SW480 (cell line): ENCODE measurements around the gene EXOC4.
"Not testable (repeated sequence)": the region's sequence is repeated elsewhere in the genome, so short reads cannot be mapped to it uniquely, and the experiment has no call there.

Source experiments
- DNase-seq: peaks from one replicate; pipeline ENCODE4 v3.0.0-alpha.2; 2016; ENCODE audit warnings: low spot score

Gene EXOC4

GRCh38 chr7:133753513-133753912, 500.6 kb downstream of the EXOC4 start:
- no peak for DNase-seq

- no peak for DNase-seq
Observed at GRCh38 chr7:133754708-133755107, 501.8 kb downstream of the EXOC4 start.

GRCh38 chr7:133755901-133756300, 503.0 kb downstream of the EXOC4 start:
- no peak for DNase-seq

GRCh38 chr7:133761443-133761842, 508.6 kb downstream of the EXOC4 start:
- DNase-seq: no peak

- DNase-seq: no peak
Observed at GRCh38 chr7:133763076-133763640, 510.3 kb downstream of the EXOC4 start.

GRCh38 chr7:133769668-133770067, 516.8 kb downstream of the EXOC4 start:
- no peak for DNase-seq

- no peak for DNase-seq
Observed at GRCh38 chr7:133770863-133771492, 518.1 kb downstream of the EXOC4 start.

DNA sequence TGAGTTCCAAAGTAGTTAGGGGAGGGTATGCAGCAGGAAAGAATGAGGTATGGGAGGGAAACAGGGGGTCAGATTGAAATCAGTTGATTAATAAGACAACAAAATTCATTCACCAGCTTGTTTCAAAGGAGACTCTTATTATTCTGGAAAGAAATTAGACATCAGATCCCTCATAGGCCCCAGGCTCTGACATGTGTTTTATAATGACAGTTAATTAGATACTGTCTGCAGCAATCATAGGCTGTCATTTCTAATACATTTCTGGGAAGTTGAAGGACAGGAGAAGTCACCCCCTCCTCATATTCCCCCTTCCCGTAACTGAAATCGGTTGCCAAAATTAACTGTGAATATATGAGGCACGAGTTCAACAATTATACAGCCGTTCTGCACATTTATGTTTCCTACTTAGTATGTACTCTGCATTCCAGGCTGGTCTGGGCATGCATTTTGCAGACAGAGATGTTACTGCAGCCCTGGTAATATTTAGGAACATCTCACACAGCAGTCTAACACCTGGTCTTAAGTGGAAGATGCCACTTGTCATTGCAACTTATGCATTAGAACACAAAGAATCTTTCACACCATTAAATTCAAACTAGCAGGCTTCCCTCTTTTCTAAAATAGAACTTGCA, 519.0 kb downstream of the EXOC4 start:
- DNase-seq: no peak

- no peak for DNase-seq
Observed at GRCh38 chr7:133773601-133774000, 520.7 kb downstream of the EXOC4 start.

DNA sequence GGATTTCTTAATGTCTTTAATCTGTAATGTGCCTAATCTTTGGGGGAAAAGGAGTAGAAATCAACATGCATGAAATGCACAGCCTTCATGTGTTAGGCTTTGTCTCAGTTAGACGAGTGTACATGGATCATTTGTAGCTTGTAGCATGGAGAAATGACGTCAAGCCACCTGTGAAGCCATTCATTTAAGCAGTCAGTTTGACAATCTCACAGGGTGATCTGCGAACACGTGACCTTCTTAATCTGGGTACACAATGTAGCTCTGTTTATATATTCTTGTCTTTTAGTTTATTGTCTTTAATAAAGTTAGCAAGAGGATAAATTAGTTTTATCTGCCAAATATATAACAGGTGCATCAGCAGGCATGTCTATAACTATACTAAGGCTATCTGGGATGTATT, 522.3 kb downstream of the EXOC4 start:
- no peak for DNase-seq

GRCh38 chr7:133776266-133776665, 523.4 kb downstream of the EXOC4 start:
- no peak for DNase-seq

DNA sequence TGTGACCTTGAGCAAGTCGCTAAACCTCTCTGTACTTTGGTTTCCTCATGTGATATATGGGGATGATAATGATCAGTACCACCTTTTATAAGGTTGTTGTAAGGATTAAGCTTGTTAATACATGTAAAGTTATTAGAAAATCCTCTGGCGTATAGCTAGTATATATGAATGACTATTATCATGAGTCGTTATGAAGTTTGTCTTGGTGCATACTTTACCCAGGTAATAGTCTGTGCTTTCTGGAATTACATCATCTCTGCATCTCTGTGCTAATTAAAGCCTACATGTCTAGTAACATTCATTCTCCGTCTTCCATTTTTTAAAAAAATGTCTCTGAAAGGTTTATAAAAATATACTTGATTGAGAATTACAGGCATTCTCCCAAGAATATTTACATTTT, 524.8 kb downstream of the EXOC4 start:
- no peak for DNase-seq

- no peak for DNase-seq
Observed at GRCh38 chr7:133778472-133778871, 525.6 kb downstream of the EXOC4 start.

DNA sequence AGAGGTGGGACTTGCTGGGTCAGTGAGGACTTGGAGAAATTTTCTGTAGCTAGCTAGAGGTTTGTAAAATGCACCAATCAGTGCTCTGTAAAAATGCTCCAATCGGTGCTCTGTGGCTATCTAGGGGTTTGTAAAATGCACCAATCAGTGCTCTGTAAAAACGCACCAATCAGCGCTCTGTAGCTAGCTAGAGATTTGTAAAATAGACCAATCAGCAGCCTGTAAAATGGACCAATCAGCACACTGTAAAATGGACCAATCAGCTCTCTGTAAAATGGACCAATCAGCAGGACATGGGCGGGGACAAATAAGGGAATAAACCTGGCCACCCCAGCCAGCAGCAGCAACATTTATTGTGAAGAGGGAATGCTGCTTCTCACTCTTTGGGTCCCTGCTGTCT, 526.7 kb downstream of the EXOC4 start:
- DNase-seq: not testable (repeated sequence)

GRCh38 chr7:133780912-133781311, 528.0 kb downstream of the EXOC4 start:
- DNase-seq: no peak

DNA sequence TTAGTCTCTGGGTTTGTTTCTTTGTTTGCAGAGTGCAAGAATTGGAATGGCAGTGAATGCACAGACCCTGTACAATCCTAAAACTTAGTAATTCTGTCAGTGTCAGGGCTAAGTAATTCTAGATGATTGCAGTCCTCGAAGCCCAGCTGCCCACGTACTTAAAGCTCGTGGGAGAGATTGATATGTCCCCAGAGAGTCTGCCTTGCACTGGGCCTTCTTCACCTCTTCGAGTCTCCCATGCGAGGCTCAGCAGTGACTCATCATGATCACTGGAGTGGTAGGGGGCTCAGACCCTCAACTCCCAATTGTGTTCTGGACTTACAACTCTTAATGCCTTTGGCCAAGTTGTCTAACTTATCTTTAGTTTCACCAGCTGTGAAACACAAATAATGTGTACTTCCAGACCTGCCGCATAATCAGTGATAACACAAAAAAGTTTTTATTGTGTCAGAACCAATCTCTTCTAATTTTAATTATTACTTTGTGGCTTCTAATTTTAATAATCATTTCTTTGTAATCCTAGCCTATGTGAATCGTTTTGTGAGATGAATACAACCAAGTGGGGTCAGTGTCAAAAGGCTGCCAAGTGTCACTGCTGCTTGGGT, 528.7 kb downstream of the EXOC4 start:
- DNase-seq: no peak

- DNase-seq: no peak
Observed at GRCh38 chr7:133782470-133782869, 529.6 kb downstream of the EXOC4 start.

DNA sequence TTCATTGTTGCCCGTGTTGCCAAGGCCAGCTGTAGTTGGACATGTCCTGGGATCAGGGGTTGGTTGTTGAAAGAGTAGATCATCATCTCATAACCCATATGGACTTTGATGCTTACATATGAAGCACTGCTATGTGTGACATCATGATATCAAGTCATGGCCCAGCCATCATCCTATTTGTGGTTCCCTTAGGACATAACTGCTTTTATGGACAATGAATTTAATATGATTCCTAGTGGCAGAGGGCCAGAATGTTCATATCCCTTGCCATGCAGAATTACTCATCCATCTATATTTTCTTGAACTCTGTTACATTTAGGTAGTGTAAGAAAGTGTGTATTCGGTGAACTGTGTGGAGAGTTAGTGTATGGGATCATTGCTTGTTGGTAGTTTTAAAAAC, 530.4 kb downstream of the EXOC4 start:
- DNase-seq: no peak

DNA sequence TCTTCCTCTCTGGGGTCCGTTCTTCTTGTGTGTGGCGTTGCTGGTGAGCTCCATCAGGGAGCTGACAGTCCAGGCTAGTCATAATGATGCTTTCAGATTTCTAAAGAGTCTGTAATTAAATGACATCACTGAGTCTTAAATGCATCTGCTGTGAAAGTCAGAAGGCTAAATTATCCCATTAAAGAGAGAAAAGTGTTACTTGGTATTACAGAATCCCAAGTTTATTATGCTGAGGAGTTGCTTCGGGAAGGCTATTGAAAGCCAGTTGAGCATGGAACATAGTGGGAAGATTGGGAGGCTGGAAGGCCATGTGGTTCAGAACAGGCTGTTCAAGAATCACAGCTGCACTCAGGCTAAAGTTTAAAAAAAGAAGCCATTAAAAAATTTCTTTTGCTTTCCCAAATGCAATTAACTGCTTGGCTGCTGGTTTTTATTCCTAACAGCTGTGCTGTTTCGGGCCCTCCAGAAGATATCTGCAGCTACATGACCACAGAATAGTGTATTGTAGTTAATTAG, 531.7 kb downstream of the EXOC4 start:
- no peak for DNase-seq

GRCh38 chr7:133786401-133786937, 533.6 kb downstream of the EXOC4 start:
- no peak for DNase-seq

GRCh38 chr7:133789974-133790373, 537.1 kb downstream of the EXOC4 start:
- DNase-seq: no peak

GRCh38 chr7:133790911-133791310, 538.0 kb downstream of the EXOC4 start:
- no peak for DNase-seq

- no peak for DNase-seq
Observed at GRCh38 chr7:133794479-133794878, 541.6 kb downstream of the EXOC4 start.
